Neural cell (in vitro differentiated cells): ENCODE data around the gene CADM1.

Experiments used
- CTCF ChIP-seq: fragments of 450-650 bp; IDR thresholded peaks from 2 replicates; pipeline ENCODE4 v1.5.1; 2014; ENCODE audit warnings: antibody characterized with exemption, mild to moderate bottlenecking, moderate library complexity; ENCODE audit not compliant: poor library complexity, severe bottlenecking
- RAD21 ChIP-seq: fragments of 450-650 bp; conservative IDR thresholded peaks from 2 replicates; pipeline ENCODE4 v1.6.1; 2014; ENCODE audit warnings: antibody characterized with exemption, mild to moderate bottlenecking, moderate library complexity
- TAF1 ChIP-seq: IDR thresholded peaks from 2 replicates; pipeline ENCODE4 v1.6.1; 2012; ENCODE audit warnings: low read depth

- TF ChIP-seq CTCF: no peak
- TF ChIP-seq RAD21: no peak
- TF ChIP-seq TAF1: no peak
Measured at GRCh38 chr11:115418626-115419025, 85.6 kb downstream of the CADM1 start.
